GM18858 (cell line): ENCODE data around the gene ANO5.
"Not testable (repeated sequence)": the region's sequence is repeated elsewhere in the genome, so short reads cannot be mapped to it uniquely, and the experiment has no call there.

ENCODE experiments used
- ATAC-seq: cut with Tn5 transposase; IDR thresholded peaks from one replicate; pipeline ENCODE4 v1.9.1; 2021; ENCODE audit not compliant: unreplicated experiment

Gene ANO5

GRCh38 chr11:22197139-22198005, 4.5 kb downstream of the ANO5 start:
- no peak for ATAC-seq

GRCh38 chr11:22199243-22199642, 6.4 kb downstream of the ANO5 start:
- no peak for ATAC-seq

GRCh38 chr11:22203281-22203680, 10.4 kb downstream of the ANO5 start:
- no peak for ATAC-seq

GRCh38 chr11:22207162-22207561, 14.3 kb downstream of the ANO5 start:
- no peak for ATAC-seq

- ATAC-seq, result no peak
Observed at GRCh38 chr11:22208151-22208858, 15.4 kb downstream of the ANO5 start.

- no peak for ATAC-seq
Observed at GRCh38 chr11:22216940-22217339, 24.1 kb downstream of the ANO5 start.

- no peak for ATAC-seq
Observed at GRCh38 chr11:22221143-22221542, 28.3 kb downstream of the ANO5 start.

- ATAC-seq, result no peak
Observed at GRCh38 chr11:22225190-22225589, 32.3 kb downstream of the ANO5 start.

GRCh38 chr11:22234743-22235142, 41.9 kb downstream of the ANO5 start:
- ATAC-seq, result no peak

- ATAC-seq, result peak; percentile 85
Observed at GRCh38 chr11:22244986-22245592, 52.2 kb downstream of the ANO5 start.

GRCh38 chr11:22246992-22247391, 54.1 kb downstream of the ANO5 start:
- no peak for ATAC-seq

GRCh38 chr11:22249871-22250270, 57.0 kb downstream of the ANO5 start:
- no peak for ATAC-seq

GRCh38 chr11:22256876-22257275, 64.0 kb downstream of the ANO5 start:
- no peak for ATAC-seq

GRCh38 chr11:22263613-22264012, 70.7 kb downstream of the ANO5 start:
- ATAC-seq, result no peak

GRCh38 chr11:22268983-22269624, 76.2 kb downstream of the ANO5 start:
- ATAC-seq, result not testable (repeated sequence)

GRCh38 chr11:22273781-22274180, 80.9 kb downstream of the ANO5 start:
- no peak for ATAC-seq

GRCh38 chr11:22275600-22275999, 82.7 kb downstream of the ANO5 start:
- no peak for ATAC-seq

GRCh38 chr11:22276535-22276934, 83.7 kb downstream of the ANO5 start:
- ATAC-seq, result no peak

GRCh38 chr11:22284991-22285390, 92.1 kb downstream of the ANO5 start:
- not testable (repeated sequence) for ATAC-seq

GRCh38 chr11:22302368-22302767, 109.5 kb downstream of the ANO5 start:
- no peak for ATAC-seq

GRCh38 chr11:22304337-22304961, 111.6 kb downstream of the ANO5 start:
- ATAC-seq, result peak; percentile 61
